CD4-positive, CD25-positive, alpha-beta regulatory T cell (primary cell): ENCODE data around the gene FLNB. TPM values are rescaled to one million over a fixed set of nuclear protein-coding genes. Genes with fewer than 3 reads are reported as not detected.

Source experiments
- ATAC-seq, 2 donors: fragments of 150-1000 bp; cut with Tn5 transposase; one replicate each; pipeline ENCODE4 v1.10.0; 2021; ENCODE audit warnings: low read depth in 2 of 2, moderate number of reproducible peaks in 2 of 2, moderate library complexity in 1 of 2
- DNase-seq, 3 donors: peaks; one replicate each; pipeline versions ENCODE4 v3.0.0 to v3.0.0-alpha.2; 2012 to 2022; ENCODE audit warnings: mixed read lengths in 1 of 3
- H3K27ac ChIP-seq: one replicate; pipeline ENCODE4 v1.7.0; 2013; ENCODE audit warnings: mild to moderate bottlenecking, low read length; ENCODE audit not compliant: insufficient read depth, poor library complexity, severe bottlenecking
- H3K27me3 ChIP-seq: one replicate; pipeline ENCODE4 v1.7.0; 2013; ENCODE audit warnings: low read length; ENCODE audit not compliant: control insufficient read depth, insufficient read depth
- H3K36me3 ChIP-seq: one replicate; pipeline ENCODE4 v1.7.0; 2013; ENCODE audit warnings: mild to moderate bottlenecking, low read length, moderate library complexity; ENCODE audit not compliant: control insufficient read depth, insufficient read depth
- H3K4me1 ChIP-seq: 2 replicates; pipeline ENCODE4 v1.7.0; 2013; ENCODE audit warnings: mild to moderate bottlenecking, low read length; ENCODE audit not compliant: insufficient read depth, control insufficient read depth, poor library complexity, severe bottlenecking
- H3K4me3 ChIP-seq: one replicate; pipeline ENCODE4 v1.7.0; 2013; ENCODE audit warnings: low read depth, mild to moderate bottlenecking, low read length, moderate library complexity
- H3K9me3 ChIP-seq, 2 experiments: 1 replicate in 1 of 2; 2 replicates in 1 of 2; pipeline ENCODE4 v1.7.0; 2013; ENCODE audit warnings: low read length in 2 of 2, mild to moderate bottlenecking in 1 of 2, moderate library complexity in 1 of 2; ENCODE audit not compliant: control insufficient read depth in 2 of 2
- H3K27ac Mint-ChIP-seq, 3 donors: one replicate each; pipeline ENCODE4 v1.8.0; 2020 to 2022; ENCODE audit warnings: mild to moderate bottlenecking in 3 of 3, mixed read lengths in 3 of 3, moderate library complexity in 2 of 3
- H3K27me3 Mint-ChIP-seq: one replicate; pipeline ENCODE4 v1.8.0; 2022; ENCODE audit warnings: mild to moderate bottlenecking, mixed read lengths
- H3K36me3 Mint-ChIP-seq: one replicate; pipeline ENCODE4 v1.8.0; 2020; ENCODE audit warnings: mixed read lengths
- H3K4me1 Mint-ChIP-seq, 4 donors: one replicate each; pipeline ENCODE4 v1.8.0; 2020 to 2022; ENCODE audit warnings: mixed read lengths in 4 of 4, mild to moderate bottlenecking in 1 of 4
- H3K4me3 Mint-ChIP-seq, 4 donors: one replicate each; pipeline ENCODE4 v1.8.0; 2020 to 2022; ENCODE audit warnings: mild to moderate bottlenecking in 4 of 4, mixed read lengths in 4 of 4, moderate library complexity in 3 of 4
- H3K9me3 Mint-ChIP-seq, 7 donors: one replicate each; pipeline ENCODE4 v1.8.0; 2020 to 2022; ENCODE audit warnings: mixed read lengths in 7 of 7, mild to moderate bottlenecking in 3 of 7, moderate library complexity in 2 of 7
- polyA plus RNA-seq, 4 donors: library from polyadenylated mRNA; unstranded; fragments of 300-500 nt; fragmentation: Illumina TruSeq; gene quantifications; one replicate each; pipeline ENCODE4 v1.2.3, GENCODE V29; 2021
- total RNA-seq: library from RNA; stranded (reverse); gene quantifications from one replicate; pipeline ENCODE4 v1.2.3, GENCODE V29; 2022

The FLNB gene
- total and polyA plus RNA-seq, 5 donors from 2014 or later: 8.9 to 40.8 (median 14.5) TPM

DNA sequence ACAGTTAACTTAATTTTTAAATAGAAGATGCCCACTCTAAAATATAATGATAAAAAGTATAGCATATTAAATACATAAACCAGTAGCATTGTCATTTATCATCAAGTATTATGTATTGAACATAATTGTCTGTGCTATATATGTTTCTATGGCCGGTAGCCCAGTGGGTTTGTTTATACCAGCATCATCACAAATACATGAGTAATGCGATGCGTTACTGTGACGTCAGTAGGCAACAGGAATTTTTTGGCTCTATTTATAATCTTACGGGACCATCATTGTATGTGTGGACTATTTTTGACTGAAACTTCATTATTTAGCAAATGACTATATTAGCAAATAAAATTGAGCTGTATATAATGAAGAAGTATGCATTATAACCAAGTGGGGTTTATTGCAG, 82.1 kb downstream of the FLNB start:
- no peaks in the 10 kb centered on the region for H3K36me3 ChIP-seq
- peaks cover 7% of the 10 kb centered on the region for H3K4me1 ChIP-seq
- Mint-ChIP-seq H3K36me3 (peaks cover 17% of the 10 kb centered on the region), H3K27ac (no peak overlapping the region), H3K4me3 (no peak overlapping the region), H3K9me3 (no peaks in the 10 kb centered on the region), H3K27me3 (no peaks in the 10 kb centered on the region), H3K4me1 (peaks cover 9 to 17% (median 13%) of the 10 kb centered on the region in 4 donors)
- no peaks in the 10 kb centered on the region for H3K9me3 ChIP-seq
- no peak overlapping the region for H3K27ac ChIP-seq
- no peaks in the 10 kb centered on the region for H3K27me3 ChIP-seq
- ATAC-seq (no peak), DNase-seq (no peak)
- H3K4me3 ChIP-seq: no peak overlapping the region

DNA sequence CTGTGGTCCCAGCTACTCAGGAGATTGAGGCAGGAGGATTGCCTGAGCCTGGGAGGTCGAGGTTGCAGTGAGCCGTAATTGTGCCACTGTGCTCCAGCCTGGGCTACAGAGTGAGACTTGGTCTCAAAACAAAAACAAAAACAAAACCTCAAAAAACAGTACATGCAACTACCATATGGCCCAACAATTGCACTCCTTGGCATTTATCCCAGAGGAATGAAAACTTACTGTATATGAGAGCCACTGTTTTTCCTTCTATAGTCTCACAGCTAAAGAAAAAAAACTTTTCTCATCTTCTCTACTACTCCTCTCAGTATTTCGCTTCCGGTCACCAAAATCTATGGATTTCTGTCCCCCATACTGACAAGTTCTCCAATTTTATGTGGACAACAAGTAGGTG, 84.3 kb downstream of the FLNB start:
- no peak overlapping the region for H3K4me3 ChIP-seq
- H3K9me3 Mint-ChIP-seq: no peaks in the 10 kb centered on the region
- no peak for ATAC-seq

DNA sequence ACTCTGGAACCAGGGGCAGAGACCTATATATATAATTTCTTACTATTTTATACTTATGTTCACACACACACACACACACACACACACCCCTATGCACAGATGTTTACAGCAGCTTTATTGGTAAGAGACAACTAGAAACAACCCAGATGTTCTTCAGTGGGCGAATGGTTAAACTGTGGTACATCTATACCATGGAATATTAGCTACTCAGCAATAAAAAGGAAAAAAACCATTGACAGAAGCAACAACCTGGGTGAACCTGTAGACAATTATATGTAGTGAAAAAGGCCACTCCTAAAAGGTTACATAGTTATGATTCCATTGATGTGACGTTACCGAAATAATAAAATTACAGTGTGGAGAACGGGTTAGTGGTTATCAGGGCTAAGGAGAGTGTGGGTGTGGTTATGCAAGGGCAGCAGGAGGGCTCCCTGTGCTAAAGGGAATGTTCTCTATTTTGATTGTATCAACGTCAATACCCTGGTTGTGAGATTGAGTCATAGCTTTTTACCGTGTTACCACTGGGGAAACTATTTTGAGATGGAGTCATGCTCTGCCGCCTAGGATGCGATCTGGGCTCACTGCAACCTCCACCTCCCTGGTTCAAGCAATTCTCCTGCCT, 85.5 kb downstream of the FLNB start:
- Histone ChIP-seq H3K27ac (no peak overlapping the region), H3K9me3 (no peaks in the 10 kb centered on the region), H3K27me3 (no peaks in the 10 kb centered on the region), H3K36me3 (peaks cover 19% of the 10 kb centered on the region), H3K4me3 (no peak overlapping the region), H3K4me1 (no peaks in the 10 kb centered on the region)
- no peaks in the 10 kb centered on the region for H3K9me3 Mint-ChIP-seq
- DNase-seq (no peak), ATAC-seq (no peak)
- H3K36me3 Mint-ChIP-seq: peaks cover 32% of the 10 kb centered on the region
- no peak overlapping the region for H3K4me3 Mint-ChIP-seq
- H3K4me1 Mint-ChIP-seq: peaks cover 0 to 5% (median 4%) of the 10 kb centered on the region in 4 donors
- no peak overlapping the region for H3K27ac Mint-ChIP-seq
- H3K27me3 Mint-ChIP-seq: no peaks in the 10 kb centered on the region

More for the DNA sequence above, 84.3 kb downstream of the FLNB start:
- H3K4me1 Mint-ChIP-seq: peaks cover 0 to 5% (median 4%) of the 10 kb centered on the region in 4 donors
- H3K27me3 Mint-ChIP-seq: no peaks in the 10 kb centered on the region
- Histone ChIP-seq H3K4me1 (no peaks in the 10 kb centered on the region), H3K27ac (no peak overlapping the region), H3K36me3 (peaks cover 7% of the 10 kb centered on the region), H3K9me3 (no peaks in the 10 kb centered on the region), H3K27me3 (no peaks in the 10 kb centered on the region)
- no peak for DNase-seq
- peaks cover 24% of the 10 kb centered on the region for H3K36me3 Mint-ChIP-seq
- H3K4me3 Mint-ChIP-seq: no peak overlapping the region
- no peak overlapping the region for H3K27ac Mint-ChIP-seq

- Histone ChIP-seq H3K27ac (no peak overlapping the region), H3K9me3 (no peaks in the 10 kb centered on the region), H3K4me1 (no peaks in the 10 kb centered on the region), H3K36me3 (peaks cover 27% of the 10 kb centered on the region), H3K4me3 (no peak overlapping the region), H3K27me3 (no peaks in the 10 kb centered on the region)
- no peaks in the 10 kb centered on the region for H3K27me3 Mint-ChIP-seq
- H3K9me3 Mint-ChIP-seq: no peaks in the 10 kb centered on the region
- ATAC-seq (no peak), DNase-seq (no peak)
- no peak overlapping the region for H3K4me3 Mint-ChIP-seq
- no peak overlapping the region for H3K27ac Mint-ChIP-seq
- peaks cover 0 to 4% (median under 1%) of the 10 kb centered on the region in 4 donors for H3K4me1 Mint-ChIP-seq
- peaks cover 35% of the 10 kb centered on the region for H3K36me3 Mint-ChIP-seq
Measured at GRCh38 chr3:58094657-58095056, 86.4 kb downstream of the FLNB start.

DNA sequence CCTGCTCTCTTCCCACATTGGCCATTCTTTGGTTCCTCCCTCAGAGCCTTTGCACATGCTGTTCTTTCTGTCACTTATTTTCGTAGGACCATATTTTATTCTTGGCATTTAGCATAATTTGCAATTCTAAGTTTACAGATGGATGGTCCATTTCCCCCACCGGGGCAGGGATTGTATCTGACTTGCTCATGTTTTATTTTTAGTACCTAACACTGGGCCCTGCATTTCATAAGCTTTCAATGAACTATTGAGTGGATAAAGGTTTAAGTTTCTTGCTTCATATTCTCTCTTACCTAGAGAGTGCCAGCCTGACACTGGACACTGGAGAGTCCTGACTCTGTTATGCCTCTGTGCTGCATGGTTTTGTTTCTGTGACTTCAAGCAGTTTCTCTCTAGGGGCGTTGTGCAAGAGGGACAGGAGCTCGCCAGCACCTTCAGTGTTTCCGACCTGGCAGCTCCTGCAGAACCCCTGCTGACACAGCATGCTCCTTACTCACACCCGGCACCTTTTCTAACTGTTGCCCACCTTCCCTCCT, 87.4 kb downstream of the FLNB start:
- H3K9me3 ChIP-seq: no peaks in the 10 kb centered on the region
- H3K4me3 ChIP-seq: no peak overlapping the region
- peaks cover 35% of the 10 kb centered on the region for H3K36me3 ChIP-seq
- H3K4me3 Mint-ChIP-seq: no peak overlapping the region
- no peaks in the 10 kb centered on the region for H3K4me1 ChIP-seq
- H3K4me1 Mint-ChIP-seq: peaks cover 0 to 4% (median 2%) of the 10 kb centered on the region in 4 donors
- H3K27ac Mint-ChIP-seq: no peak overlapping the region
- no peaks in the 10 kb centered on the region for H3K27me3 Mint-ChIP-seq
- peaks cover 41% of the 10 kb centered on the region for H3K36me3 Mint-ChIP-seq
- no peaks in the 10 kb centered on the region for H3K27me3 ChIP-seq
- no peak for DNase-seq
- H3K27ac ChIP-seq: no peak overlapping the region
- H3K9me3 Mint-ChIP-seq: no peaks in the 10 kb centered on the region
- ATAC-seq: no peak

DNA sequence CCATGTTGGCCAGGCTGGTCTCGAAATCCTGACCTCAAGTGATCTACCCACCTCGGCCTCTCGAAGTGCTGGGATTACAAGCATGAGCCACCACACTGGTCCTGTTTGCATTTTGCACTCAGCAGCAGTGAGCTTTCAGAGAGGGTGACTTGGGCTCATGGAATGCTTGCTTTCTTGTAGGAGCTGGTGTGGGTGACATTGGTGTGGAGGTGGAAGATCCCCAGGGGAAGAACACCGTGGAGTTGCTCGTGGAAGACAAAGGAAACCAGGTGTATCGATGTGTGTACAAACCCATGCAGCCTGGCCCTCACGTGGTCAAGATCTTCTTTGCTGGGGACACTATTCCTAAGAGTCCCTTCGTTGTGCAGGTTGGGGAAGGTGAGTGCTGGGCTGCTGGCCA, 90.3 kb downstream of the FLNB start:
- DNase-seq (no peak), ATAC-seq (no peak)
- H3K9me3 Mint-ChIP-seq: no peaks in the 10 kb centered on the region
- Histone ChIP-seq H3K4me1 (no peaks in the 10 kb centered on the region), H3K4me3 (no peak overlapping the region), H3K36me3 (peaks cover 62% of the 10 kb centered on the region), H3K27ac (no peak overlapping the region), H3K9me3 (no peaks in the 10 kb centered on the region), H3K27me3 (no peaks in the 10 kb centered on the region)
- H3K27me3 Mint-ChIP-seq: no peaks in the 10 kb centered on the region
- peaks cover 0 to 2% (median 0%) of the 10 kb centered on the region in 4 donors for H3K4me1 Mint-ChIP-seq
- no peak overlapping the region for H3K27ac Mint-ChIP-seq
- H3K36me3 Mint-ChIP-seq: peaks cover 41% of the 10 kb centered on the region
- no peak overlapping the region for H3K4me3 Mint-ChIP-seq

DNA sequence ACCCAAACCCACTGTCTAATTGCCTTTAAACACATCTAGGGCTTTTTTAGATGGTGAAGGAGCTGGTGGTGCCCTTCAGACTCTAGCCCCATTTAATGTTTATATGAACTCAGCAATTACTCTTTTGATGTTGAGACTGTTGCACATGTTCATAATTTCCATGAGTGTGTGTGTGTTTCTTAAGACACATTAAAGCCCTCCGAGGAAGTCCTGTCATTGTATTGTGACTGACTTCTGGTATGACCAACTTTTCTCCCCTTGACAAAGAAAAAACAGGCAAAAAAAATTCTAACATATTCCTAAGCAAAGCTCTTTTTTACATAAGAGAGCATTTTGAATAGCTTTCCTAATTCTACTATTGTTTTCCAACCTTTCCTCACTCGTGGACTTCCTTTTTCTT, 91.6 kb downstream of the FLNB start:
- Histone ChIP-seq H3K9me3 (no peaks in the 10 kb centered on the region), H3K27me3 (no peaks in the 10 kb centered on the region), H3K4me1 (no peaks in the 10 kb centered on the region), H3K27ac (no peak overlapping the region), H3K36me3 (peaks cover 72% of the 10 kb centered on the region), H3K4me3 (no peak overlapping the region)
- no peak for DNase-seq
- Mint-ChIP-seq H3K27me3 (no peaks in the 10 kb centered on the region), H3K27ac (peak overlapping the region in 1 of 3 donors; percentile 34), H3K9me3 (no peaks in the 10 kb centered on the region), H3K36me3 (peaks cover 48% of the 10 kb centered on the region), H3K4me3 (no peak overlapping the region), H3K4me1 (peaks cover 0 to 2% (median 0%) of the 10 kb centered on the region in 4 donors)
- ATAC-seq: no peak
